WTC11 (cell line): ENCODE data around the gene NACA. TPM values are rescaled to one million over a fixed set of nuclear protein-coding genes. Genes with fewer than 3 reads are reported as not detected.

Source experiments
- ATAC-seq: fragments of 200-7000 bp; cut with Tn5 transposase; 2 replicates; pipeline ENCODE4 v1.10.0; 2021; ENCODE audit warnings: mild to moderate bottlenecking, moderate library complexity
- CTCF ChIA-PET: fragments of 300-600 bp; sonication (Branson Sonifier 250); formaldehyde crosslinking; loops from one replicate; lab custom pipeline; 2021; ENCODE audit warnings: antibody characterized with exemption; lab: Charles Lee
- POLR2A ChIA-PET: fragments of 350-600 bp; sonication (Branson Sonifier 250); formaldehyde crosslinking; loops from one replicate; lab custom pipeline; 2021; ENCODE audit warnings: antibody characterized with exemption; lab: Charles Lee
- DNase-seq: peaks from one replicate; pipeline ENCODE4 v3.0.0; 2021; ENCODE audit warnings: low spot score
- H3K27ac Mint-ChIP-seq: 2 replicates; pipeline ENCODE4 v1.8.0; 2021; ENCODE audit warnings: mixed read lengths
- H3K27me3 Mint-ChIP-seq: 2 replicates; pipeline ENCODE4 v1.8.0; 2021; ENCODE audit warnings: low read depth, mild to moderate bottlenecking, moderate library complexity, mixed read lengths
- H3K36me3 Mint-ChIP-seq: 2 replicates; pipeline ENCODE4 v1.8.0; 2021; ENCODE audit warnings: mixed read lengths
- H3K4me1 Mint-ChIP-seq: 2 replicates; pipeline ENCODE4 v1.8.0; 2022; ENCODE audit warnings: mixed read lengths
- H3K4me3 Mint-ChIP-seq: 2 replicates; pipeline ENCODE4 v1.8.0; 2021; ENCODE audit warnings: mild to moderate bottlenecking, moderate library complexity, mixed read lengths
- H3K9me3 Mint-ChIP-seq: 2 replicates; pipeline ENCODE4 v1.8.0; 2021; ENCODE audit warnings: mixed read lengths
- CBFB ChIP-seq: sonication (generic); formaldehyde crosslinking; IDR thresholded peaks from 2 replicates; pipeline ENCODE4 v1.8.1; 2022; ENCODE audit warnings: mild to moderate bottlenecking, low read depth, missing genetic modification reagents
- GRHL2 ChIP-seq: fragments of 250-450 bp; sonication (Bioruptor Pico); IDR thresholded peaks from 2 replicates; pipeline ENCODE4 v1.8.0; 2022; ENCODE audit warnings: mild to moderate bottlenecking, moderate library complexity; ENCODE audit not compliant: insufficient replicate concordance, severe bottlenecking
- IRF2 ChIP-seq: sonication (generic); formaldehyde crosslinking; IDR thresholded peaks from 2 replicates; pipeline ENCODE4 v1.8.0; 2022; ENCODE audit warnings: low read depth, missing genetic modification reagents, borderline replicate concordance
- MYBL2 ChIP-seq: sonication (generic); formaldehyde crosslinking; IDR thresholded peaks from 2 replicates; pipeline ENCODE4 v1.8.1; 2023; ENCODE audit warnings: mild to moderate bottlenecking, moderate library complexity, missing genetic modification reagents
- NFATC4 ChIP-seq: fragments of 250-450 bp; sonication (Bioruptor Pico); IDR thresholded peaks from 2 replicates; pipeline ENCODE4 v1.9.0; 2021; ENCODE audit warnings: mild to moderate bottlenecking
- OVOL2 ChIP-seq: fragments of 250-450 bp; sonication (Bioruptor Pico); IDR thresholded peaks from 2 replicates; pipeline ENCODE4 v1.9.0; 2021; ENCODE audit warnings: mild to moderate bottlenecking, borderline replicate concordance
- PRRX2 ChIP-seq: fragments of 250-450 bp; sonication (Bioruptor Pico); IDR thresholded peaks from 2 replicates; pipeline ENCODE4 v1.8.0; 2021; ENCODE audit warnings: mild to moderate bottlenecking
- RELA ChIP-seq: sonication (generic); formaldehyde crosslinking; IDR thresholded peaks from 2 replicates; pipeline ENCODE4 v1.8.1; 2022; ENCODE audit warnings: missing genetic modification reagents, mild to moderate bottlenecking, borderline replicate concordance
- TP53 ChIP-seq: sonication (generic); formaldehyde crosslinking; IDR thresholded peaks from 2 replicates; pipeline ENCODE4 v1.8.1; 2023; ENCODE audit warnings: mild to moderate bottlenecking, missing genetic modification reagents
- ZNF219 ChIP-seq: sonication (generic); formaldehyde crosslinking; IDR thresholded peaks from 2 replicates; pipeline ENCODE4 v1.8.0; 2023; ENCODE audit warnings: missing genetic modification reagents, mild to moderate bottlenecking, borderline replicate concordance
- total RNA-seq: library from RNA; stranded (reverse); gene quantifications from 3 replicates; pipeline ENCODE4 v1.2.3, GENCODE V29; 2021
- TF ChIP-seq, protein P1 (sequence below): sonication (generic); formaldehyde crosslinking; IDR thresholded peaks from 2 replicates; pipeline ENCODE4 v1.8.1; 2022; ENCODE audit warnings: low read depth, mild to moderate bottlenecking, moderate library complexity, missing genetic modification reagents, borderline replicate concordance
- TF ChIP-seq, protein P2 (sequence below): sonication (generic); formaldehyde crosslinking; IDR thresholded peaks from 2 replicates; pipeline ENCODE4 v1.8.0; 2022; ENCODE audit warnings: mild to moderate bottlenecking, missing genetic modification reagents
- TF ChIP-seq, protein P3 (sequence below): sonication (generic); formaldehyde crosslinking; IDR thresholded peaks from 2 replicates; pipeline ENCODE4 v1.8.0; 2022; ENCODE audit warnings: missing genetic modification reagents
- TF ChIP-seq, protein P4 (sequence below): sonication (generic); formaldehyde crosslinking; IDR thresholded peaks from 2 replicates; pipeline ENCODE4 v1.8.1; 2023; ENCODE audit warnings: mild to moderate bottlenecking, missing genetic modification reagents
- TF ChIP-seq, protein P5 (sequence below): sonication (generic); formaldehyde crosslinking; IDR thresholded peaks from 2 replicates; pipeline ENCODE4 v1.8.1; 2022; ENCODE audit warnings: missing genetic modification reagents, borderline replicate concordance
- TF ChIP-seq, protein P6 (sequence below): sonication (generic); formaldehyde crosslinking; IDR thresholded peaks from 2 replicates; pipeline ENCODE4 v1.8.0; 2023; ENCODE audit warnings: mild to moderate bottlenecking, missing genetic modification reagents
- TF ChIP-seq, protein P7 (sequence below): sonication (generic); formaldehyde crosslinking; IDR thresholded peaks from 2 replicates; pipeline ENCODE4 v1.8.1; 2023; ENCODE audit warnings: mild to moderate bottlenecking, missing genetic modification reagents, borderline replicate concordance

Gene NACA
- total RNA-seq, 1 experiment from 2014 or later: 987 TPM

DNA sequence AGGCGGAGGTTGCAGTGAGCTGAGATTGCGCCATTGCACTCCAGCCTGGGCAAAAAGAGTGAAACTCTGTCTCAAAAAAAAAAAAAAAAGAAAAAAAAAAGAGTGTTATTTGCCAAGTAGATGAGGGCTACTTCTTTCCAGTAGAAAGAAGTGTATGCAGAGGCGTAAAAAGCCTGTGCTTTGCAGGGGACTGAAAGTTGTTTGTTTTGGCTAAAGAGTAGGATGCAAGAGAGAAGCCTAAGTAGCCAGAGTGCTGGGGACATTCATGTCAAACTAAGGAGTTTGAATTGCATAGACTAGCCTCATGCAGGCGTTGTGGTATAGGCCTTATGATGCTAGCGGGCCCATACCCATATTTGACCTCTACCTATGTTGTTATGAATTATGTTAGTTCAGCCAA is 47.5 kb upstream of the NACA start (continued):
- TF ChIP-seq GRHL2 (CRISPR knock-in tag): no peak
- TF ChIP-seq, protein P1, sequence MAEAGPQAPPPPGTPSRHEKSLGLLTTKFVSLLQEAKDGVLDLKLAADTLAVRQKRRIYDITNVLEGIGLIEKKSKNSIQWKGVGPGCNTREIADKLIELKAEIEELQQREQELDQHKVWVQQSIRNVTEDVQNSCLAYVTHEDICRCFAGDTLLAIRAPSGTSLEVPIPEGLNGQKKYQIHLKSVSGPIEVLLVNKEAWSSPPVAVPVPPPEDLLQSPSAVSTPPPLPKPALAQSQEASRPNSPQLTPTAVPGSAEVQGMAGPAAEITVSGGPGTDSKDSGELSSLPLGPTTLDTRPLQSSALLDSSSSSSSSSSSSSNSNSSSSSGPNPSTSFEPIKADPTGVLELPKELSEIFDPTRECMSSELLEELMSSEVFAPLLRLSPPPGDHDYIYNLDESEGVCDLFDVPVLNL (CRISPR knock-in tag): no peak
- TF ChIP-seq, protein P2, sequence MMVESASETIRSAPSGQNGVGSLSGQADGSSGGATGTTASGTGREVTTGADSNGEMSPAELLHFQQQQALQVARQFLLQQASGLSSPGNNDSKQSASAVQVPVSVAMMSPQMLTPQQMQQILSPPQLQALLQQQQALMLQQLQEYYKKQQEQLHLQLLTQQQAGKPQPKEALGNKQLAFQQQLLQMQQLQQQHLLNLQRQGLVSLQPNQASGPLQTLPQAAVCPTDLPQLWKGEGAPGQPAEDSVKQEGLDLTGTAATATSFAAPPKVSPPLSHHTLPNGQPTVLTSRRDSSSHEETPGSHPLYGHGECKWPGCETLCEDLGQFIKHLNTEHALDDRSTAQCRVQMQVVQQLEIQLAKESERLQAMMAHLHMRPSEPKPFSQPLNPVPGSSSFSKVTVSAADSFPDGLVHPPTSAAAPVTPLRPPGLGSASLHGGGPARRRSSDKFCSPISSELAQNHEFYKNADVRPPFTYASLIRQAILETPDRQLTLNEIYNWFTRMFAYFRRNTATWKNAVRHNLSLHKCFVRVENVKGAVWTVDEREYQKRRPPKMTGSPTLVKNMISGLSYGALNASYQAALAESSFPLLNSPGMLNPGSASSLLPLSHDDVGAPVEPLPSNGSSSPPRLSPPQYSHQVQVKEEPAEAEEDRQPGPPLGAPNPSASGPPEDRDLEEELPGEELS (CRISPR knock-in tag): no peak
- no peak for TF ChIP-seq TP53 (CRISPR knock-in tag)
- TF ChIP-seq, protein P3, sequence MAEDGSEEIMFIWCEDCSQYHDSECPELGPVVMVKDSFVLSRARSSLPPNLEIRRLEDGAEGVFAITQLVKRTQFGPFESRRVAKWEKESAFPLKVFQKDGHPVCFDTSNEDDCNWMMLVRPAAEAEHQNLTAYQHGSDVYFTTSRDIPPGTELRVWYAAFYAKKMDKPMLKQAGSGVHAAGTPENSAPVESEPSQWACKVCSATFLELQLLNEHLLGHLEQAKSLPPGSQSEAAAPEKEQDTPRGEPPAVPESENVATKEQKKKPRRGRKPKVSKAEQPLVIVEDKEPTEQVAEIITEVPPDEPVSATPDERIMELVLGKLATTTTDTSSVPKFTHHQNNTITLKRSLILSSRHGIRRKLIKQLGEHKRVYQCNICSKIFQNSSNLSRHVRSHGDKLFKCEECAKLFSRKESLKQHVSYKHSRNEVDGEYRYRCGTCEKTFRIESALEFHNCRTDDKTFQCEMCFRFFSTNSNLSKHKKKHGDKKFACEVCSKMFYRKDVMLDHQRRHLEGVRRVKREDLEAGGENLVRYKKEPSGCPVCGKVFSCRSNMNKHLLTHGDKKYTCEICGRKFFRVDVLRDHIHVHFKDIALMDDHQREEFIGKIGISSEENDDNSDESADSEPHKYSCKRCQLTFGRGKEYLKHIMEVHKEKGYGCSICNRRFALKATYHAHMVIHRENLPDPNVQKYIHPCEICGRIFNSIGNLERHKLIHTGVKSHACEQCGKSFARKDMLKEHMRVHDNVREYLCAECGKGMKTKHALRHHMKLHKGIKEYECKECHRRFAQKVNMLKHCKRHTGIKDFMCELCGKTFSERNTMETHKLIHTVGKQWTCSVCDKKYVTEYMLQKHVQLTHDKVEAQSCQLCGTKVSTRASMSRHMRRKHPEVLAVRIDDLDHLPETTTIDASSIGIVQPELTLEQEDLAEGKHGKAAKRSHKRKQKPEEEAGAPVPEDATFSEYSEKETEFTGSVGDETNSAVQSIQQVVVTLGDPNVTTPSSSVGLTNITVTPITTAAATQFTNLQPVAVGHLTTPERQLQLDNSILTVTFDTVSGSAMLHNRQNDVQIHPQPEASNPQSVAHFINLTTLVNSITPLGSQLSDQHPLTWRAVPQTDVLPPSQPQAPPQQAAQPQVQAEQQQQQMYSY: no peak
- no peak for TF ChIP-seq RELA (CRISPR knock-in tag)
- TF ChIP-seq, protein P4, sequence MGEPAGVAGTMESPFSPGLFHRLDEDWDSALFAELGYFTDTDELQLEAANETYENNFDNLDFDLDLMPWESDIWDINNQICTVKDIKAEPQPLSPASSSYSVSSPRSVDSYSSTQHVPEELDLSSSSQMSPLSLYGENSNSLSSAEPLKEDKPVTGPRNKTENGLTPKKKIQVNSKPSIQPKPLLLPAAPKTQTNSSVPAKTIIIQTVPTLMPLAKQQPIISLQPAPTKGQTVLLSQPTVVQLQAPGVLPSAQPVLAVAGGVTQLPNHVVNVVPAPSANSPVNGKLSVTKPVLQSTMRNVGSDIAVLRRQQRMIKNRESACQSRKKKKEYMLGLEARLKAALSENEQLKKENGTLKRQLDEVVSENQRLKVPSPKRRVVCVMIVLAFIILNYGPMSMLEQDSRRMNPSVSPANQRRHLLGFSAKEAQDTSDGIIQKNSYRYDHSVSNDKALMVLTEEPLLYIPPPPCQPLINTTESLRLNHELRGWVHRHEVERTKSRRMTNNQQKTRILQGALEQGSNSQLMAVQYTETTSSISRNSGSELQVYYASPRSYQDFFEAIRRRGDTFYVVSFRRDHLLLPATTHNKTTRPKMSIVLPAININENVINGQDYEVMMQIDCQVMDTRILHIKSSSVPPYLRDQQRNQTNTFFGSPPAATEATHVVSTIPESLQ (CRISPR knock-in tag): no peak
- TF ChIP-seq, all 79 proteins: peak for 0

DNA sequence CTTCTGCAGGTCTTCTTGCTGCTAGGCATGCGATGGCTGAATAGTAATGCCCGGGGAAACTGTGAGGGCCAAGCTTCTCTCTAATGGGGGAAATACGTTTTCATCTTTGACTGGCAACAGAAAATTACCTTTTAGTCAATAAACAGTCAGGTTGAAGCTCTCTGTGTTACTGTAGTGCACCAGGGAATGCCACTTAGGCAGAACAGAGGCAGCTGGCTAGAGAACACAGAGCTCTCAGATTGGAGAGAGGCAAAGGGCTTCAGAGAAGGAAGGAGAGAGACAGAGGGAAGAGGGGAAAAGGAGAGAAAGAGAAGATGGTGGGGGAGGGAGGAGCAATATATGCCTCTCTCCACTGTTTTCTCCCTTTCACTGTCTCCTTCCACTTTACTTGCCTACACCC is 44.8 kb upstream of the NACA start:
- no peaks in the 10 kb centered on the region for H3K27me3 Mint-ChIP-seq
- DNase-seq: no peak
- TF ChIP-seq NFATC4 (CRISPR knock-in tag) (no peak), ZNF219 (CRISPR knock-in tag) (no peak), IRF2 (CRISPR knock-in tag) (no peak), PRRX2 (CRISPR knock-in tag) (no peak), OVOL2 (CRISPR knock-in tag) (no peak), MYBL2 (CRISPR knock-in tag) (no peak), CBFB (no peak)
- TF ChIP-seq, protein P5, sequence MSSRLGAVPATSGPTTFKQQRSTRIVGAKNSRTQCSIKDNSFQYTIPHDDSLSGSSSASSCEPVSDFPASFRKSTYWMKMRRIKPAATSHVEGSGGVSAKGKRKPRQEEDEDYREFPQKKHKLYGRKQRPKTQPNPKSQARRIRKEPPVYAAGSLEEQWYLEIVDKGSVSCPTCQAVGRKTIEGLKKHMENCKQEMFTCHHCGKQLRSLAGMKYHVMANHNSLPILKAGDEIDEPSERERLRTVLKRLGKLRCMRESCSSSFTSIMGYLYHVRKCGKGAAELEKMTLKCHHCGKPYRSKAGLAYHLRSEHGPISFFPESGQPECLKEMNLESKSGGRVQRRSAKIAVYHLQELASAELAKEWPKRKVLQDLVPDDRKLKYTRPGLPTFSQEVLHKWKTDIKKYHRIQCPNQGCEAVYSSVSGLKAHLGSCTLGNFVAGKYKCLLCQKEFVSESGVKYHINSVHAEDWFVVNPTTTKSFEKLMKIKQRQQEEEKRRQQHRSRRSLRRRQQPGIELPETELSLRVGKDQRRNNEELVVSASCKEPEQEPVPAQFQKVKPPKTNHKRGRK (CRISPR knock-in tag): no peak
- TF ChIP-seq, protein P6, sequence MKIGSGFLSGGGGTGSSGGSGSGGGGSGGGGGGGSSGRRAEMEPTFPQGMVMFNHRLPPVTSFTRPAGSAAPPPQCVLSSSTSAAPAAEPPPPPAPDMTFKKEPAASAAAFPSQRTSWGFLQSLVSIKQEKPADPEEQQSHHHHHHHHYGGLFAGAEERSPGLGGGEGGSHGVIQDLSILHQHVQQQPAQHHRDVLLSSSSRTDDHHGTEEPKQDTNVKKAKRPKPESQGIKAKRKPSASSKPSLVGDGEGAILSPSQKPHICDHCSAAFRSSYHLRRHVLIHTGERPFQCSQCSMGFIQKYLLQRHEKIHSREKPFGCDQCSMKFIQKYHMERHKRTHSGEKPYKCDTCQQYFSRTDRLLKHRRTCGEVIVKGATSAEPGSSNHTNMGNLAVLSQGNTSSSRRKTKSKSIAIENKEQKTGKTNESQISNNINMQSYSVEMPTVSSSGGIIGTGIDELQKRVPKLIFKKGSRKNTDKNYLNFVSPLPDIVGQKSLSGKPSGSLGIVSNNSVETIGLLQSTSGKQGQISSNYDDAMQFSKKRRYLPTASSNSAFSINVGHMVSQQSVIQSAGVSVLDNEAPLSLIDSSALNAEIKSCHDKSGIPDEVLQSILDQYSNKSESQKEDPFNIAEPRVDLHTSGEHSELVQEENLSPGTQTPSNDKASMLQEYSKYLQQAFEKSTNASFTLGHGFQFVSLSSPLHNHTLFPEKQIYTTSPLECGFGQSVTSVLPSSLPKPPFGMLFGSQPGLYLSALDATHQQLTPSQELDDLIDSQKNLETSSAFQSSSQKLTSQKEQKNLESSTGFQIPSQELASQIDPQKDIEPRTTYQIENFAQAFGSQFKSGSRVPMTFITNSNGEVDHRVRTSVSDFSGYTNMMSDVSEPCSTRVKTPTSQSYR (CRISPR knock-in tag): no peak
- TF ChIP-seq, protein P7, sequence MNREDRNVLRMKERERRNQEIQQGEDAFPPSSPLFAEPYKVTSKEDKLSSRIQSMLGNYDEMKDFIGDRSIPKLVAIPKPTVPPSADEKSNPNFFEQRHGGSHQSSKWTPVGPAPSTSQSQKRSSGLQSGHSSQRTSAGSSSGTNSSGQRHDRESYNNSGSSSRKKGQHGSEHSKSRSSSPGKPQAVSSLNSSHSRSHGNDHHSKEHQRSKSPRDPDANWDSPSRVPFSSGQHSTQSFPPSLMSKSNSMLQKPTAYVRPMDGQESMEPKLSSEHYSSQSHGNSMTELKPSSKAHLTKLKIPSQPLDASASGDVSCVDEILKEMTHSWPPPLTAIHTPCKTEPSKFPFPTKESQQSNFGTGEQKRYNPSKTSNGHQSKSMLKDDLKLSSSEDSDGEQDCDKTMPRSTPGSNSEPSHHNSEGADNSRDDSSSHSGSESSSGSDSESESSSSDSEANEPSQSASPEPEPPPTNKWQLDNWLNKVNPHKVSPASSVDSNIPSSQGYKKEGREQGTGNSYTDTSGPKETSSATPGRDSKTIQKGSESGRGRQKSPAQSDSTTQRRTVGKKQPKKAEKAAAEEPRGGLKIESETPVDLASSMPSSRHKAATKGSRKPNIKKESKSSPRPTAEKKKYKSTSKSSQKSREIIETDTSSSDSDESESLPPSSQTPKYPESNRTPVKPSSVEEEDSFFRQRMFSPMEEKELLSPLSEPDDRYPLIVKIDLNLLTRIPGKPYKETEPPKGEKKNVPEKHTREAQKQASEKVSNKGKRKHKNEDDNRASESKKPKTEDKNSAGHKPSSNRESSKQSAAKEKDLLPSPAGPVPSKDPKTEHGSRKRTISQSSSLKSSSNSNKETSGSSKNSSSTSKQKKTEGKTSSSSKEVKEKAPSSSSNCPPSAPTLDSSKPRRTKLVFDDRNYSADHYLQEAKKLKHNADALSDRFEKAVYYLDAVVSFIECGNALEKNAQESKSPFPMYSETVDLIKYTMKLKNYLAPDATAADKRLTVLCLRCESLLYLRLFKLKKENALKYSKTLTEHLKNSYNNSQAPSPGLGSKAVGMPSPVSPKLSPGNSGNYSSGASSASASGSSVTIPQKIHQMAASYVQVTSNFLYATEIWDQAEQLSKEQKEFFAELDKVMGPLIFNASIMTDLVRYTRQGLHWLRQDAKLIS: no peak
- H3K36me3 Mint-ChIP-seq: peaks cover 7% of the 10 kb centered on the region
- H3K27ac Mint-ChIP-seq: no peak overlapping the region
- ChIA-PET CTCF (interaction anchor here (0.6 to 2.4 kb wide), 6 partner anchors 12 to 358 kb away, joined by 3 to 8 read pairs (median 6); no protein-coding TSS in a partner anchor), POLR2A (interaction anchor here (0.7 kb wide), 1 partner anchor 92 kb away, joined by 3 read pairs; no protein-coding TSS in a partner anchor)
- peaks cover 7% of the 10 kb centered on the region for H3K9me3 Mint-ChIP-seq
- no peak overlapping the region for H3K4me3 Mint-ChIP-seq
- H3K4me1 Mint-ChIP-seq: peaks cover 28% of the 10 kb centered on the region
- no peak; the same call in 1 of the 2 replicates for ATAC-seq
